Measurements from ENCODE around the gene PPP6R1. TPM values are rescaled to one million over a fixed set of nuclear protein-coding genes. Genes with fewer than 3 reads are reported as not detected.

Gene PPP6R1
- total RNA-seq, 2 donors from 2014 or later: 49.5 to 112 TPM

GRCh38 chr19:55265173-55265572, 6.4 kb upstream of the PPP6R1 start:
- H3K9me3 ChIP-seq: no peaks in the 10 kb centered on the region
- no peak for DNase-seq (ENCODE audit: low spot score)
- intact Hi-C loops (cut with DNase I): no loop called here
- H3K4me1 ChIP-seq (replicated peaks): no peaks in the 10 kb centered on the region
- H3K36me3 ChIP-seq: no peaks in the 10 kb centered on the region
- TF ChIP-seq POLR2A (IDR thresholded peaks at IDR 0.05) (no peak), POLR2AphosphoS5 (IDR thresholded peaks at IDR 0.05) (no peak), CTCF (IDR thresholded peaks at IDR 0.05) (no peak)
- H3K27ac ChIP-seq: no peak overlapping the region
- WGBS: 92% methylated on average over 16 of the region's 16 CpGs
- H3K4me3 ChIP-seq: no peak overlapping the region
- H3K27me3 ChIP-seq (replicated peaks; ENCODE audit: insufficient read depth): no peaks in the 10 kb centered on the region

GRCh38 chr19:55264531-55264930, 5.7 kb upstream of the PPP6R1 start:
- DNase-seq (ENCODE audit: low spot score): no peak
- H3K27me3 ChIP-seq (replicated peaks; ENCODE audit: insufficient read depth): no peaks in the 10 kb centered on the region
- no peaks in the 10 kb centered on the region for H3K4me1 ChIP-seq (replicated peaks)
- intact Hi-C loops (cut with DNase I): no loop called here
- 79% methylated on average over 5 of the region's 5 CpGs for WGBS
- H3K4me3 ChIP-seq: no peak overlapping the region
- H3K27ac ChIP-seq: no peak overlapping the region
- TF ChIP-seq POLR2AphosphoS5 (IDR thresholded peaks at IDR 0.05) (no peak), CTCF (IDR thresholded peaks at IDR 0.05) (no peak), POLR2A (IDR thresholded peaks at IDR 0.05) (no peak)
- H3K9me3 ChIP-seq: no peaks in the 10 kb centered on the region
- H3K36me3 ChIP-seq: no peaks in the 10 kb centered on the region

GRCh38 chr19:55262359-55262758, 3.5 kb upstream of the PPP6R1 start:
- no peak for DNase-seq (ENCODE audit: low spot score)
- TF ChIP-seq CTCF (IDR thresholded peaks at IDR 0.05) (no peak), POLR2A (IDR thresholded peaks at IDR 0.05) (no peak), POLR2AphosphoS5 (IDR thresholded peaks at IDR 0.05) (no peak)
- H3K4me3 ChIP-seq: no peak overlapping the region
- no peaks in the 10 kb centered on the region for H3K27me3 ChIP-seq (replicated peaks; ENCODE audit: insufficient read depth)
- no peaks in the 10 kb centered on the region for H3K36me3 ChIP-seq
- intact Hi-C loops (cut with DNase I): no loop called here
- H3K9me3 ChIP-seq: no peaks in the 10 kb centered on the region
- no peak overlapping the region for H3K27ac ChIP-seq
- H3K4me1 ChIP-seq (replicated peaks): no peaks in the 10 kb centered on the region
- WGBS: 92% methylated on average over 9 of the region's 9 CpGs

DNA sequence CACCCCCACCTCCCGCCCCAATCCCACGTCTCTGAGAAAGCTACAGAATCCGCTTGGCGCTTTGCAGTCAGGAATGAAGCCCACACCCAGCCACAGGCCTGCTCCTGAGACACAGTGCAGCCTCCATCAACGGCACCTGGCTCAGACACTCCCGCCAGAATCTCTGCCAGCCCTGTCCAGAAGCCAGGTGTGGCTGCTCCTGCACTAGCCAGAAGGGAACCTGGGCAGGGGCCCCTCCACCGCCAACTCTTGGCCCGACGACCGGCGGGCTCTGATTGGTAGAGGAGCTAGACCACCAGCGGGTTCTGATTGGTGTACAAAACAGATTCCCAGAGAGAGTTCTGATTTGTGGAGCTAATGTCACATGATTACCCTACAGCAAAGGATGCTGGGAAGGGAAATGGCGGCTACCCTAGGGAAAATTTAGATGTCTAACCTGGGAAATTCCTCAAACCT, 2.9 kb upstream of the PPP6R1 start:
- Histone ChIP-seq H3K27ac (no peak overlapping the region), H3K4me3 (no peak overlapping the region), H3K9me3 (no peaks in the 10 kb centered on the region), H3K27me3 (replicated peaks; ENCODE audit: insufficient read depth) (no peaks in the 10 kb centered on the region), H3K4me1 (replicated peaks) (peaks cover 5% of the 10 kb centered on the region), H3K36me3 (no peaks in the 10 kb centered on the region)
- 90% methylated on average over 13 of the region's 13 CpGs for WGBS
- TF ChIP-seq POLR2AphosphoS5 (IDR thresholded peaks at IDR 0.05): no peak
- TF ChIP-seq CTCF (IDR thresholded peaks at IDR 0.05): no peak
- TF ChIP-seq POLR2A (IDR thresholded peaks at IDR 0.05): no peak
- intact Hi-C loops (cut with DNase I): no loop called here
- DNase-seq (ENCODE audit: low spot score): no peak

DNA sequence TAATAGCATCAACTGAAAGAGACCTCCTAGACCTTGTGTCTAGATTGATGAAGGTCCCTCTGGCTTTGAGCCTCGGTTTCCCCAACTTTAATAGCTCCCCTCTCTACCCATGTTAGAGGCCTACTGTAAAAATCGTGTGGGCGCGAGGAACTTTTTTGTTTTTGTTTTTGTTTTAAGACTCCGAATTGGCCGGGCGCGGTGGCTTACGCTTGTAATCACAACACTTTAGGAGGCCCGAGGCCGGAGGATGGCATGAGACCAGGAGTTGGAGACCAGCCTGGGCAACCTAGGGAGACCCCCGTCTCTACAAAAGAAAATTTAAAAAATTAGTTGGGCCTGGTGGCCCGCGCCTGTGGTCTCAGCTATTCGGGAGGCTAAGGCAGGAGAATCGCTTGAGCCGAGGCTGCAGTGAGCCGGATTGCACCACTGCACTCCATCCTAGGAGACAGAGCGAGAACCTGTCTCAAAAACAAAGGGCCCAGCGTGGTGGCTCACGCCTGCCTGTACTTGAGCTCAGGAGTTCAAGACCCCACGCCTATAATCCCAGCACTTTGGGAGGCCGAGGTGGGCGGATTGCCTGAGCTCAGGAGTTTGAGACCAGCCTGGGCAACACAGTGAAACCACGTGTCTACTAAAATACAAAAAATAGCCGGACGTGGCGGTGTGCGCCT, 858 bp upstream of the PPP6R1 start:
- Histone ChIP-seq H3K4me1 (replicated peaks) (peaks cover 7% of the 10 kb centered on the region), H3K9me3 (no peaks in the 10 kb centered on the region), H3K27ac (peak overlapping the region; percentile 83 to 90), H3K36me3 (no peaks in the 10 kb centered on the region), H3K4me3 (peak overlapping the region; percentile 89 to 94), H3K27me3 (replicated peaks; ENCODE audit: insufficient read depth) (no peaks in the 10 kb centered on the region)
- no peak for DNase-seq (ENCODE audit: low spot score)
- WGBS: 47% methylated on average over 29 of the region's 29 CpGs
- intact Hi-C loops (cut with DNase I): loop anchor here (1.0 kb wide), 1 partner anchor 21 kb away; the partner anchor contains the start of gene HSPBP1
- TF ChIP-seq POLR2A (IDR thresholded peaks at IDR 0.05) (peak; percentile 8), CTCF (IDR thresholded peaks at IDR 0.05) (no peak)
